ENCODE data around the gene SYNC. TPM values are rescaled to one million over a fixed set of nuclear protein-coding genes. Genes with fewer than 3 reads are reported as not detected.

SYNC gene
- total and polyA plus RNA-seq, 9 of the 15 experiments (the other 6 are each of a cell fraction or from before 2014, with no cell fraction given), result 0.49 to 1.1 (median 0.87) TPM

DNA sequence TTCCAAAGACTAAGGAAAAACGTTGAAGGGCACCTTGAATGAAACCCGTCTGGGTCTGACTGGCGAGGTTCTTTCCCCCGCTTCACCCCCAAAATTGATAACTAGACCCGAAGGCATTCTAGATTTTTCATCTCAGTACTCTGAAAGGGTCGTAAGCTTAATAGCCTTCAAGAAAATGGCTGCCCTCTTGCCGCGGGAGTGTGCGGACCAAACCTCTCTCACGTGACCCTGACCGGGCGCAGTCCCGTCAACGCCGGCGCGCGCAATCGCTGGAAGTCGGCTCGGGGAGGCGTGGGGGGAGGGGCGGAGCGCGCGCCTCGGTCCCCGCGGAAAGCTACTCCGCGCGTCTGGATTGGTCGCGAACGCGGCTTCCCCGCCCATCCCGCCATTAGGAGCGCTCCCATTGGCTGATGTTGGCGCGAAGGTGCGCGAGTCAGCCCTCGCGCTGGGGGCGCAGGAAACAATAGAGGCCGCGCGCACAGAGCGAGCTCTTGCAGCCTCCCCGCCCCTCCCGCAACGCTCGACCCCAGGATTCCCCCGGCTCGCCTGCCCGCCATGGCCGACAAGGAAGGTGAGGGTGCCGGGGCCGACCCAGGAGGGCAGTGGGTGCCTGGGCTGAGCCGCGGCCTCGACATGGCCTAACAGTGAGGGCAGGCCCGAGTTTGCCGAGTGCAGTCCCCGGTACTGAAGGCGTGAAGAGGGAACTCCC is 51.7 kb downstream of the SYNC start, which contains the start of gene RBBP4 (continued):
- TF ChIP-seq SREBF2 (CRISPR knock-in tag; IDR thresholded peaks at IDR 0.05), result no peak
- peak; percentile 85 for TF ChIP-seq POLR2B (IDR thresholded peaks at IDR 0.05; ENCODE audit: low read depth, partially characterized antibody)
- no peak for TF ChIP-seq NFE2 (IDR thresholded peaks at IDR 0.05; ENCODE audit: low read depth)
- TF ChIP-seq, protein P1, sequence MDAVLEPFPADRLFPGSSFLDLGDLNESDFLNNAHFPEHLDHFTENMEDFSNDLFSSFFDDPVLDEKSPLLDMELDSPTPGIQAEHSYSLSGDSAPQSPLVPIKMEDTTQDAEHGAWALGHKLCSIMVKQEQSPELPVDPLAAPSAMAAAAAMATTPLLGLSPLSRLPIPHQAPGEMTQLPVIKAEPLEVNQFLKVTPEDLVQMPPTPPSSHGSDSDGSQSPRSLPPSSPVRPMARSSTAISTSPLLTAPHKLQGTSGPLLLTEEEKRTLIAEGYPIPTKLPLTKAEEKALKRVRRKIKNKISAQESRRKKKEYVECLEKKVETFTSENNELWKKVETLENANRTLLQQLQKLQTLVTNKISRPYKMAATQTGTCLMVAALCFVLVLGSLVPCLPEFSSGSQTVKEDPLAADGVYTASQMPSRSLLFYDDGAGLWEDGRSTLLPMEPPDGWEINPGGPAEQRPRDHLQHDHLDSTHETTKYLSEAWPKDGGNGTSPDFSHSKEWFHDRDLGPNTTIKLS (IDR thresholded peaks at IDR 0.05; ENCODE audit: borderline replicate concordance, low read depth), result peak; percentile 72
- no peak for TF ChIP-seq BRCA1 (IDR thresholded peaks at IDR 0.05)
- no peak for TF ChIP-seq BRCA1 (CRISPR knock-in tag; IDR thresholded peaks at IDR 0.05)
- TF ChIP-seq TARDBP (IDR thresholded peaks at IDR 0.05), result peak; percentile 59
- no peak for TF ChIP-seq FOXA1 (IDR thresholded peaks at IDR 0.05; ENCODE audit: borderline replicate concordance)
- TF ChIP-seq ZC3H11A (IDR thresholded peaks at IDR 0.05; ENCODE audit: low read depth, low read length), result no peak
- TF ChIP-seq ZNF717 (CRISPR knock-in tag; IDR thresholded peaks at IDR 0.05), result no peak; the same call in 1 of the 2 replicates
- TF ChIP-seq ZNF174 (CRISPR knock-in tag; IDR thresholded peaks at IDR 0.05), result peak; percentile 92; the same call in 1 of the 2 replicates
- TF ChIP-seq, protein P2, sequence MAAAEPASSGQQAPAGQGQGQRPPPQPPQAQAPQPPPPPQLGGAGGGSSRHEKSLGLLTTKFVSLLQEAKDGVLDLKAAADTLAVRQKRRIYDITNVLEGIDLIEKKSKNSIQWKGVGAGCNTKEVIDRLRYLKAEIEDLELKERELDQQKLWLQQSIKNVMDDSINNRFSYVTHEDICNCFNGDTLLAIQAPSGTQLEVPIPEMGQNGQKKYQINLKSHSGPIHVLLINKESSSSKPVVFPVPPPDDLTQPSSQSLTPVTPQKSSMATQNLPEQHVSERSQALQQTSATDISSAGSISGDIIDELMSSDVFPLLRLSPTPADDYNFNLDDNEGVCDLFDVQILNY (CRISPR knock-in tag; IDR thresholded peaks at IDR 0.05), result peak; percentile 86
- peak; percentile 95 for TF ChIP-seq TEAD2 (tag; IDR thresholded peaks at IDR 0.05)
- TF ChIP-seq KLF10 (CRISPR knock-in tag; IDR thresholded peaks at IDR 0.05), result no peak
- TF ChIP-seq, protein P3, sequence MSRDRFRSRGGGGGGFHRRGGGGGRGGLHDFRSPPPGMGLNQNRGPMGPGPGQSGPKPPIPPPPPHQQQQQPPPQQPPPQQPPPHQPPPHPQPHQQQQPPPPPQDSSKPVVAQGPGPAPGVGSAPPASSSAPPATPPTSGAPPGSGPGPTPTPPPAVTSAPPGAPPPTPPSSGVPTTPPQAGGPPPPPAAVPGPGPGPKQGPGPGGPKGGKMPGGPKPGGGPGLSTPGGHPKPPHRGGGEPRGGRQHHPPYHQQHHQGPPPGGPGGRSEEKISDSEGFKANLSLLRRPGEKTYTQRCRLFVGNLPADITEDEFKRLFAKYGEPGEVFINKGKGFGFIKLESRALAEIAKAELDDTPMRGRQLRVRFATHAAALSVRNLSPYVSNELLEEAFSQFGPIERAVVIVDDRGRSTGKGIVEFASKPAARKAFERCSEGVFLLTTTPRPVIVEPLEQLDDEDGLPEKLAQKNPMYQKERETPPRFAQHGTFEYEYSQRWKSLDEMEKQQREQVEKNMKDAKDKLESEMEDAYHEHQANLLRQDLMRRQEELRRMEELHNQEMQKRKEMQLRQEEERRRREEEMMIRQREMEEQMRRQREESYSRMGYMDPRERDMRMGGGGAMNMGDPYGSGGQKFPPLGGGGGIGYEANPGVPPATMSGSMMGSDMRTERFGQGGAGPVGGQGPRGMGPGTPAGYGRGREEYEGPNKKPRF (IDR thresholded peaks at IDR 0.05; ENCODE audit: low read depth, low read length), result no peak
- TF ChIP-seq, protein P4, sequence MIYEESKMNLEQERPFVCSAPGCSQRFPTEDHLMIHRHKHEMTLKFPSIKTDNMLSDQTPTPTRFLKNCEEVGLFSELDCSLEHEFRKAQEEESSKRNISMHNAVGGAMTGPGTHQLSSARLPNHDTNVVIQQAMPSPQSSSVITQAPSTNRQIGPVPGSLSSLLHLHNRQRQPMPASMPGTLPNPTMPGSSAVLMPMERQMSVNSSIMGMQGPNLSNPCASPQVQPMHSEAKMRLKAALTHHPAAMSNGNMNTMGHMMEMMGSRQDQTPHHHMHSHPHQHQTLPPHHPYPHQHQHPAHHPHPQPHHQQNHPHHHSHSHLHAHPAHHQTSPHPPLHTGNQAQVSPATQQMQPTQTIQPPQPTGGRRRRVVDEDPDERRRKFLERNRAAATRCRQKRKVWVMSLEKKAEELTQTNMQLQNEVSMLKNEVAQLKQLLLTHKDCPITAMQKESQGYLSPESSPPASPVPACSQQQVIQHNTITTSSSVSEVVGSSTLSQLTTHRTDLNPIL (CRISPR knock-in tag; IDR thresholded peaks at IDR 0.05), result no peak
- TF ChIP-seq U2AF2 (optimal IDR thresholded peaks at IDR 0.05; ENCODE audit: low read depth, low read length), result no peak
- peak; percentile 88 for TF ChIP-seq ELF1 (tag; IDR thresholded peaks at IDR 0.05)
- no peak for TF ChIP-seq RBM17 (IDR thresholded peaks at IDR 0.05; ENCODE audit: borderline replicate concordance, low read depth, low read length)
- TF ChIP-seq, protein P5, sequence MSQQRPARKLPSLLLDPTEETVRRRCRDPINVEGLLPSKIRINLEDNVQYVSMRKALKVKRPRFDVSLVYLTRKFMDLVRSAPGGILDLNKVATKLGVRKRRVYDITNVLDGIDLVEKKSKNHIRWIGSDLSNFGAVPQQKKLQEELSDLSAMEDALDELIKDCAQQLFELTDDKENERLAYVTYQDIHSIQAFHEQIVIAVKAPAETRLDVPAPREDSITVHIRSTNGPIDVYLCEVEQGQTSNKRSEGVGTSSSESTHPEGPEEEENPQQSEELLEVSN (IDR thresholded peaks at IDR 0.05; ENCODE audit: borderline replicate concordance in 1 of 2, extremely low read depth in 1 of 2, insufficient read depth in 1 of 2, insufficient read length in 1 of 2, low read depth in 1 of 2, low read length in 1 of 2, poor library complexity in 1 of 2, severe bottlenecking in 1 of 2), result peak; percentile 98 to 99
- TF ChIP-seq KAT8 (IDR thresholded peaks at IDR 0.05; ENCODE audit: low read depth), result peak; percentile 74; the same call in 1 of the 2 replicates
- TF ChIP-seq NEUROD1 (IDR thresholded peaks at IDR 0.05; ENCODE audit: borderline replicate concordance, low read depth, low read length, partially characterized antibody), result peak; percentile 81
- peak; percentile 98 for TF ChIP-seq ERF (CRISPR knock-in tag; IDR thresholded peaks at IDR 0.05)

Measured in K562 (cell line).